Activated naive CD4-positive, alpha-beta T cell treated with anti-CD3 and anti-CD28 coated beads, Interleukin-2, amount 50 U/mL, for 24 hours (primary cell): ENCODE results near the gene CNTN1.

ENCODE experiments used
- H3K27ac Mint-ChIP-seq: one replicate; pipeline ENCODE4 v1.8.0; 2021; ENCODE audit warnings: mild to moderate bottlenecking, mixed read lengths
- H3K27me3 Mint-ChIP-seq: one replicate; pipeline ENCODE4 v1.8.0; 2021; ENCODE audit warnings: mixed read lengths
- H3K36me3 Mint-ChIP-seq: one replicate; pipeline ENCODE4 v1.8.0; 2021; ENCODE audit warnings: mixed read lengths
- H3K4me1 Mint-ChIP-seq: one replicate; pipeline ENCODE4 v1.8.0; 2021; ENCODE audit warnings: mixed read lengths
- H3K4me3 Mint-ChIP-seq: one replicate; pipeline ENCODE4 v1.8.0; 2021; ENCODE audit warnings: mild to moderate bottlenecking, mixed read lengths
- H3K9me3 Mint-ChIP-seq: one replicate; pipeline ENCODE4 v1.8.0; 2021; ENCODE audit warnings: mixed read lengths

CNTN1 gene

DNA sequence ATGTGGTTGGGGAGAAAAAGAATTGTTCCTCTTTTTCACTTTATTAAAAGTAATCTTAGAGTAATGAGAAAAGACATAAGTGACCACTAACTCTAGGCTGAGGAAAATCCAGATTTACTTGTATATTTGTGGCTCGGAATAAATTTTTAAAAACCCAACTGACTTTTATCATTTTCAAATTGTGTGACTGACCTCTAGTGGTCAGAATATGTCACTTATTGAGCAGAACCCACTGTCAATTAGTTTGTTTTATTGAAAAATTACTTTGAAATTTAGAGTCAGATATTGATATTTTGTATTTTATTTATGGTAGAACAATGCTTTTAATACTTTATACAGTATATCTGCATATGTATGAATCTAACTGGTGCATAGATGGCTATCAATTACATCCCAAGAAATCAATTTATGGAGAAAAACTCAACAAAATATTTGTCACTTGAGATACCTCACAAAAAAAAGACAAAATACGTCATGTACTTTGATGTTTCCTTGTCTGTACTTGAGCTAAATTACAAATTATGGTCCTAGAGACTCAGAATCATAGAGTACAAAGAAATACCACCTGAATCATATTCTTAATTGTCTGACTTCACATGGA lies 229.4 kb downstream of the CNTN1 start:
- no peaks in the 10 kb centered on the region for H3K9me3 Mint-ChIP-seq
- no peak overlapping the region for H3K4me3 Mint-ChIP-seq
- H3K27me3 Mint-ChIP-seq, result no peaks in the 10 kb centered on the region
- no peaks in the 10 kb centered on the region for H3K36me3 Mint-ChIP-seq
- H3K27ac Mint-ChIP-seq, result no peak overlapping the region
- H3K4me1 Mint-ChIP-seq, result no peaks in the 10 kb centered on the region

DNA sequence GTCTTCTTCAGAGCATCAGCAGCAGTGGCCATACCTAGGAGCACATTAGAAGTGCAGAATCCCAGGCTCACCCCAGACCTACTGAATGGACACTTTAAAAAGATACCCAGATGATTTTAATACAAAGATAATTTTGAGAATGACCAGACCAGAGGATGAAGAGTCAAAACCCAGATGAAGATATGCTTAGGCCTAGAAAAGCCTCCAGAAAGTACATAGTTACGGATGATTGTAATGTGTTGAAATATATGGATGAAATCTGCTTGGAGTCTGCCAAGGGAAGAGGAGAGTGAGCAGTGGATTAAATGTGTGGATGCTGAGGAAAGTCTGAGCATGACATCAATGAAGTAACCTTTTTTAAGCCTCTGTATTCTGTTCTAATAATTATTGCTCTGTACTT lies 245.7 kb downstream of the CNTN1 start:
- Mint-ChIP-seq H3K36me3 (no peaks in the 10 kb centered on the region), H3K4me1 (no peaks in the 10 kb centered on the region), H3K27me3 (peaks cover 1% of the 10 kb centered on the region), H3K27ac (no peak overlapping the region), H3K9me3 (no peaks in the 10 kb centered on the region), H3K4me3 (no peak overlapping the region)

DNA sequence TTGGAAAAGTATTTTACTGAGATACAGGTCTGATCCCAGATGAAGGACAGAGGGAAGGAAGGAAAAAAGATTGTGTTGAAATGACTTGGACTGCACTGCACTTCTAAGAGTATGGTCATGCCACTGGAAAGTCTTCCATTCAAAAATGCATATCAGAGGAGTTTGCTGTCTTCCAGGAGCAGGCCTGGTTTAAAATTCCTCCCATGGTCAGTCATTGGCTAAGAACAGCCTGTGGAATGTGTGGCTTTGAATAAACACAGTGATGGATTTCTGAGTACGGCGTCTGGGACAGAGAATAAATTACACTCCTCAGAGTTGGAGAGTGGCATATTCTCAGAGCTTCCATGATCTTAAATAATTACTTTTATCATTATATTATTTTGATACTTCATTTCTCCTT lies 250.1 kb downstream of the CNTN1 start:
- Mint-ChIP-seq H3K27ac (no peak overlapping the region), H3K4me1 (no peaks in the 10 kb centered on the region), H3K27me3 (peaks cover 3% of the 10 kb centered on the region), H3K36me3 (no peaks in the 10 kb centered on the region), H3K9me3 (no peaks in the 10 kb centered on the region), H3K4me3 (no peak overlapping the region)

DNA sequence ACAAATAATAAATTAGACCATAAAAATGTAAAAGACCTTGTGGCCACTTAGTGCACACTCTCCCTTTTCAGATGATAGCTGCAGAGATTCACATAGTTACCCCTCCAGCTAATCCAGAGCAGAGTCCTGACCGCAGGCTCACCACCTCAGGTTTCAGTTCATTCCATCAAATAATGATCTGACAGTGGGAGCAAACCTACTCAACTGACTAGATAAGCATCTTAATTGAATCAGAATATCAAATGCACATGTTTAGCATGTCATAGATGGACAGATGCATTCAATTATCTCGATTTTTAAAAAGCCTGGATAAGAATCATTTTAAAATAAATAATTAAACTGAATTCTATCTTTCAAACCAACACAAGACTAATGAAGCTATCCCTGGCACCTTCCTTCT lies 253.5 kb downstream of the CNTN1 start:
- peaks cover 8% of the 10 kb centered on the region for H3K27me3 Mint-ChIP-seq
- H3K27ac Mint-ChIP-seq, result no peak overlapping the region
- H3K4me3 Mint-ChIP-seq, result no peak overlapping the region

DNA sequence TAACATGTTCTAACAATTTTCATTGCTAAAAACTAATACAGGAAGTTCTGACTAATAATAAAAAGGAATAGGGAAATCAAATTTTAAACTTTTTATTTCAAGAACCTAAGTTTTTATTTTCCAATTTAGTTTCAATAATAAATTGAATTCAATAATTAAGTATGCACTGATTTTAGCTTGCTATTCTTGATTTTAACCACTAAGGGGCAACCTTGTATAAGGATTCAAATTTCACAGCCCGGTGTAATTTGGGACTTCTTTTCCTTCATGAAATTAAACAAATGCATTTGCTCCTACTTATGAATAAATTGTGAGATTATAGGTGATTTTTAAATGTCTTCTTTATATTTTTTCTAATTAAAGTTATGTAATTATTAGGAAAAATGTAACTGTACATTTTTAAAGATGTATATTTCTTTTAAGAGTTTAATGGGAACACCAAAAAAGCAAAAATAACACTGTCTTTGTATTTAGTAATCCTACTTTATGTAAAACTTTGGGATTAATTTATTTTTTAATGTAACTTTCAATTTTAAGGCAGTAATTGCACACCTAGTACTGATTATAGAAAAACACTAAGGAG lies 254.5 kb downstream of the CNTN1 start:
- H3K36me3 Mint-ChIP-seq, result no peaks in the 10 kb centered on the region
- no peaks in the 10 kb centered on the region for H3K4me1 Mint-ChIP-seq
- H3K9me3 Mint-ChIP-seq, result no peaks in the 10 kb centered on the region
- no peak overlapping the region for H3K4me3 Mint-ChIP-seq
- H3K27ac Mint-ChIP-seq, result no peak overlapping the region
- H3K27me3 Mint-ChIP-seq, result peaks cover 8% of the 10 kb centered on the region

More for the DNA sequence above, 253.5 kb downstream of the CNTN1 start:
- Mint-ChIP-seq H3K4me1 (no peaks in the 10 kb centered on the region), H3K9me3 (no peaks in the 10 kb centered on the region), H3K36me3 (no peaks in the 10 kb centered on the region)

DNA sequence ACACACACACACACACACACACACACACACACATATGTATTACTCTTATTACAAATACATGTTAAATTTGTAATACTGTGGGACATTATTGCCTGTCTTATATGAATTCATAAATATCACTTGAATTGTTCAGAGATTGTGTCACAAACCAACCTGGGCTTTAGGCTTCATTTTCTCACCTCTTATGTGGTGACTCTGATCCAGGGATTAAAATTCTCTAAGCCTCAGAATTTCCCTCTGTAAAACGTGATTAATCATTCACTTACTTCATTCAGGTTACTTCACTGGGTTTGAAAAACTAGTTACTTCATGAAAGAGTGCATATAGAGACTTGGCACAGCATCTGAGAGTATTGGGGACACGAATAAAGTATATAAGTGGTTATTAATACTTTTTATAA lies 255.6 kb downstream of the CNTN1 start:
- Mint-ChIP-seq H3K4me1 (no peaks in the 10 kb centered on the region), H3K27me3 (peaks cover 7% of the 10 kb centered on the region), H3K9me3 (no peaks in the 10 kb centered on the region), H3K27ac (no peak overlapping the region), H3K4me3 (no peak overlapping the region), H3K36me3 (no peaks in the 10 kb centered on the region)

DNA sequence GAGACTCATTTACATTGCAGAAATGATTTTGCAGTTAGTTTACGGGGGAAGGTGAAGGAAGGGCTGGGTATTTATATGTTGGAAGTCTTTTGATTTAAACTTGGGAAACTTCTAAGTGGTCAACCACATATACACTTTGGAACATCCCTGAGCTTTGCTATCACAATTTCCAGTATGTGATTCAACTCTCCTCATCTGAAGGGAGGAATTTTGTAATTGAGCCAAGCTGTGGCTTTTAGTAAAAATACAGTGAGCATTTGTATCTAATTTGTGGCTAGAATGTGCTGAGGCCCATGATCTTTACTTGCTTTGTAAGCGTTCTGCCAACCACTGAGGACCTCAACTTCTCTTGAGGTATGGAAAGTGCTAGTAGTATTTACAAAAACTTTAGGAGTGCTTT lies 260.8 kb downstream of the CNTN1 start:
- Mint-ChIP-seq H3K4me3 (no peak overlapping the region), H3K27ac (no peak overlapping the region)

DNA sequence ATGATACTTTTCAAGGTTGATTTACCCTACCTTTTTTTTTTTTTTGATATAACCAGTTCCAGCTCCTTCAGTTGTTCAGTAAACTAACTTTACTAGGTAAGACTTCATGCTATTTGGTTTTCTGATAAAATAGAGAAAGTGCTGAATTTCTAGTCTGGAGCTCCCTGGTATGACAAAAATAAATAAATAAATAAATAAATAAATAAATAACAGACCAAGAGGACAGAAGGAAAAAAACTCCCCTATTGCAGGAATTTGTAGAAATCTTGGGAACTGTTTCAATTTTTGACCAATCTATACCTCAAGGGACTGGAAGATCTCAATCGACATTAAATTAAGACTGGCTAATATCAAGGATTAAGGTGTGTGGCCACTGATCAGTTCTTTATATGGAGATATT lies 265.2 kb downstream of the CNTN1 start:
- H3K27me3 Mint-ChIP-seq, result peaks cover 3% of the 10 kb centered on the region
- no peaks in the 10 kb centered on the region for H3K36me3 Mint-ChIP-seq
- H3K4me1 Mint-ChIP-seq, result no peaks in the 10 kb centered on the region
- no peaks in the 10 kb centered on the region for H3K9me3 Mint-ChIP-seq
- no peak overlapping the region for H3K27ac Mint-ChIP-seq
- no peak overlapping the region for H3K4me3 Mint-ChIP-seq

More for the DNA sequence above, 260.8 kb downstream of the CNTN1 start:
- H3K4me1 Mint-ChIP-seq, result no peaks in the 10 kb centered on the region
- H3K9me3 Mint-ChIP-seq, result no peaks in the 10 kb centered on the region
- no peaks in the 10 kb centered on the region for H3K36me3 Mint-ChIP-seq
- peaks cover 9% of the 10 kb centered on the region for H3K27me3 Mint-ChIP-seq

DNA sequence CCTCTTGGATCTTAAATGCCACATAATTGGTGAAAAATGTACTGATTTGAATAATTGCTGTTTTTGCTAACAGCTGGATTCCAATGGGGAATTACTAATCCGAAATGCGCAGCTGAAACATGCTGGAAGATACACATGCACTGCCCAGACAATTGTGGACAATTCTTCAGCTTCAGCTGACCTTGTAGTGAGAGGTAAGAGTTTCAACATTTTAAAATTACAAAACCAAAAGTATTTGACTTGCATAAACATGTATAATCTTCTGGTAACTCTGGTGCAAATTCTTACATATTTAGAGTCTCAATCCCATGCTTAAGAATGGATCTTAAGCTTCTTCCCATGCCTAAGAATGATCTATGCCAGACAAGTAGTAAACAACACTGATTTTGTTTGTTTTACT lies 266.8 kb downstream of the CNTN1 start:
- H3K27ac Mint-ChIP-seq, result no peak overlapping the region
- no peaks in the 10 kb centered on the region for H3K9me3 Mint-ChIP-seq
- H3K4me1 Mint-ChIP-seq, result no peaks in the 10 kb centered on the region

DNA sequence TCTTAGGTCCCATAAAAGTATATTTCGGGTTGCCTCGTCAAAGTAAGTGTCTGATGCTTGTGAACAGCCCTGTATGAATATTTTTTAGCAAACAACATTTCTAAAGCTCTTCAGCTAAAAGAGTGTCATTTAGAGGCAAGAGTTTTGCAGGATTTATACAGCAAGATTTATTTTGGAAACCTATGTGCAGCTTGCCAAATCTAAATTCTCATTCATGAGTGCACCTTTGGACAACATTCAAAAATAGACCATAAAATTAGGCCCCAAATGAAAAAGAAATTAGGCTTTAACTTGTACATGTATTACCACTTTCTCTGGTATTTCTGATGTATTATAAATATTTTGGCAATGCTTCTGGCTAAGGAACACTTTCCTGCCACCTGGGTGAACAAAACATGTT lies 271.5 kb downstream of the CNTN1 start:
- Mint-ChIP-seq H3K4me3 (no peak overlapping the region), H3K4me1 (no peaks in the 10 kb centered on the region), H3K36me3 (no peaks in the 10 kb centered on the region), H3K27me3 (no peaks in the 10 kb centered on the region), H3K27ac (no peak overlapping the region), H3K9me3 (no peaks in the 10 kb centered on the region)

More for the DNA sequence above, 266.8 kb downstream of the CNTN1 start:
- H3K4me3 Mint-ChIP-seq, result no peak overlapping the region
- H3K36me3 Mint-ChIP-seq, result no peaks in the 10 kb centered on the region
- peaks cover 3% of the 10 kb centered on the region for H3K27me3 Mint-ChIP-seq

DNA sequence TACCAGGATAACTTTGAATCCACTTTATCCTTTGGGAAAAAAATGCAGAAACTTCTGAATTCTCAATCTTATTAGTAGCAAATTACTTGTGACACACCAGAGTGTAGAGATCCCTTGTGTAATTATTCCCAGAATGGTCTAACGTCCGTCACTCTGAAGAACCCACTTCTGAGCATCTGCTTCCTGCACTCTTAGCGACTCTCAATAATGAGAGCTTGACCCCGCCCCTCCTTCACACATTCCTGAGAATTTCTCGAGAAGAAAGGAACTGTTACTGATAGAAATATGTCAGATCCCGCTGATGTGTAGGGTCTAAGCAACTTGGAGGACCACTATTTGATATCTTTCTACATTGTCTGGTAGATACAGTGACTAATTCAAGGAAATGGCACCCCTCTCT lies 277.6 kb downstream of the CNTN1 start:
- Mint-ChIP-seq H3K27me3 (no peaks in the 10 kb centered on the region), H3K9me3 (no peaks in the 10 kb centered on the region), H3K4me1 (no peaks in the 10 kb centered on the region), H3K27ac (no peak overlapping the region), H3K4me3 (no peak overlapping the region), H3K36me3 (no peaks in the 10 kb centered on the region)

DNA sequence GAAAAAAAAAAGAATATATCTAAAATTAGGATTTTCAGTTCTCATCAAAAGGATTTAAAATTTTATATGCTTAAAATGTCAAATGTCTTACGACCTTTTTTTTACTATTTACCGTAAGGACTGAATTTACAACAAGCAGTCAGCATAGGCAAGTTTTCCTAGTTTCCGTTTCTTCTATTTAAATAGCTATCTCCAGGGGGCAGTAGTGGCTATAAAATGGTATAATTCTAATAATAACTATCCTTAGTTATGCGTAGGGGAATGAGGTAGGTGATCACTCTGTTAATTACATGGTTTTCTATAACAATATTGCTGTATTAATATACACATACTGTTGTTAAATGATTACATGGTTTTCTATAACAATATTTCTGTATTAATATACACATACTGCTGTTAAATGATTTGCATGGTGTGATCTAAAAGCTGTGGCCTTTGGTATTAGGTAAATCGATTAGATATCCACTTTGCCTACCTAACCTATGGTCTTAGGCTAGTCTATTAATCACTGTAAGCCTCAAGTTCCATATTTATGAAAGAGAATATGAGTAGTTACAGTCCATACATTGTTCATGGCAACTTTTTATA lies 278.2 kb downstream of the CNTN1 start:
- Mint-ChIP-seq H3K4me3 (no peak overlapping the region), H3K27ac (no peak overlapping the region), H3K4me1 (no peaks in the 10 kb centered on the region), H3K9me3 (no peaks in the 10 kb centered on the region), H3K27me3 (no peaks in the 10 kb centered on the region), H3K36me3 (no peaks in the 10 kb centered on the region)

DNA sequence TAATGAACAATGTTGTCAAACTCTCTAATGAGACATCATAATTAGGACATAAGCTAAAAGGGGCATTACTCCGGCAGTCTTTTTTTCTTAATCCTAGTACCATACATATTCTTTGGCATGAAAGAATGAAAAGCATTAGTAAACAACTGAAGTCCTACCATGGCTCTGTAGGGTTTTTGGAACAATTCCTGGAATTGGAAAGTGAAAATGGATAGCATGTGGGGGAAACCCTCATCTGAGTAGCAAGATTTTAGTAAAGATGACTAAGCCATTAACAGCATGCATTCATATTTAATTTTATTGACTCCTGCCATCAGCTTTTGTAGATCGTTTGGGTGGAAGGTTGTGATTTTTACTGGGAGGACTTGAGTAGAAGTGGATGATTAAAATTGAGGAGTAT lies 279.7 kb downstream of the CNTN1 start:
- H3K9me3 Mint-ChIP-seq, result no peaks in the 10 kb centered on the region
- H3K4me3 Mint-ChIP-seq, result no peak overlapping the region
- no peak overlapping the region for H3K27ac Mint-ChIP-seq
- no peaks in the 10 kb centered on the region for H3K4me1 Mint-ChIP-seq
- no peaks in the 10 kb centered on the region for H3K27me3 Mint-ChIP-seq
- H3K36me3 Mint-ChIP-seq, result no peaks in the 10 kb centered on the region

DNA sequence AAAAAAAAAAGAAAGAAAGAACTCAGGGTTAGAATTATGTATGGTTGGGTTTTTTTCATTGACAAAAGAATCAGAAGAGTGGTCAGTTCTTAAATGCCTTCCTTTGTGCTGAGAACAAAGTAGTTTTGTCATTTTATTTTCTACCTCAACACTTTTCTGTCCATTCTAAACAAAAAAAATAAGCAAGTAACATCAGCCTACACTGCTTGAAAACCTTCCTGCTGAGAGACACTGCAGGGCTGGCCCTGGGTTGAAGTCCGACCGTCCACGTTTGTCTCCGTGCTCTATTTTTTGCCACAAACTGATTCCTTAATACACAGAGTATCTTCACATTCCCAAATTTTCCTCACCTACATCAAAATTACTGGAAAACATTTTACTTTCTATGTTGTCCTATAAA lies 284.3 kb downstream of the CNTN1 start:
- Mint-ChIP-seq H3K4me1 (no peaks in the 10 kb centered on the region), H3K4me3 (no peak overlapping the region), H3K27me3 (no peaks in the 10 kb centered on the region), H3K9me3 (no peaks in the 10 kb centered on the region), H3K27ac (no peak overlapping the region), H3K36me3 (no peaks in the 10 kb centered on the region)

DNA sequence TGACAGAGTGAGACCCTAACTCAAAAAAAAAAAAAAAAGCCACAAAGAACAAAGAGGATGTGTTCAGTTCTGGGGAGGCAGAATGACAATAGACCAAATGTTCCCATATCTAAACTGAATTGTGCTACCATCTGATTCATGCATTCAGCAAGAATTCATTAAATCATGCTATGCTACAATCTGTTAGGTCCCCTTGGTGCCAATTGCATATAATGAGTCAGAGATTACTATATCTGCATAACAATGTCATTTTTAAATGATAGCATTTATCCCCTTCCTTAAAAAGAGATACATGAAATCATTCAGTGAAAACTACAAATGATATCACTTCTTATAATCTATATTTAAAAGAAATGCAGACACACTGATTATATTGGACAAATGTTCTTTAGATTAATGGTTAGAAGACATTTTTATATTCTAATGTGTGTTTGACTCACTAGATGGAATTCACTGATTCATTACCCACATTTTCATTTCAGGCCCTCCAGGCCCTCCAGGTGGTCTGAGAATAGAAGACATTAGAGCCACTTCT lies 288.3 kb downstream of the CNTN1 start:
- Mint-ChIP-seq H3K4me3 (no peak overlapping the region), H3K4me1 (no peaks in the 10 kb centered on the region), H3K9me3 (peaks cover 2% of the 10 kb centered on the region), H3K27ac (no peak overlapping the region), H3K36me3 (no peaks in the 10 kb centered on the region), H3K27me3 (no peaks in the 10 kb centered on the region)

DNA sequence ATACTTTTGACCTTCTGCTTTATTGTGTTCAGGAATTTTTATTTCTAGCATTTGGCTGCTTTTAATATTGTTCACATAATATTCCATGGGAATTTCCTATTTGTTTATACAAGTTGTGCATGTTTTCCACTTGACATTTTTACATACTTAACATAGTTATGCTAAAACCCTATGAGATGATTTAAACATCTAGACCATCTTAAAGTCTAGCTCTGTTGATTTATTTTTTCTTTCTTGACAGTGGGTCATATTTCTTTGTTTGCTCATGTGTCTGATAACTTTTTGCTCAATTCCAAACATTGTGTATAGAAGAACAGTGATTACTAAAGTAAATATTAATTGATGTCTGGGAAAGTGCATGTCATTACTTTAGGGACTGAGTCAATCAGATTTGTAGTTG lies 293.8 kb downstream of the CNTN1 start:
- H3K27me3 Mint-ChIP-seq, result no peaks in the 10 kb centered on the region
- no peaks in the 10 kb centered on the region for H3K36me3 Mint-ChIP-seq
- H3K27ac Mint-ChIP-seq, result no peak overlapping the region
- no peaks in the 10 kb centered on the region for H3K4me1 Mint-ChIP-seq
- no peak overlapping the region for H3K4me3 Mint-ChIP-seq
- peaks cover 9% of the 10 kb centered on the region for H3K9me3 Mint-ChIP-seq
